Activated B cell treated with CpG ODN at 0.5 μM for 24 hours (primary cell): ENCODE measurements around the gene TEP1. TPM values are rescaled to one million over a fixed set of nuclear protein-coding genes. Genes with fewer than 3 reads are reported as not detected.

Experiments
- ATAC-seq: fragments of 200-7000 bp; cut with Tn5 transposase; one replicate; pipeline ENCODE4 v1.10.0; 2021; ENCODE audit warnings: low read depth, mild to moderate bottlenecking, moderate library complexity
- CTCF ChIA-PET: fragments of 350-600 bp; sonication (Branson Sonifier 250); formaldehyde crosslinking; loops from one replicate; lab custom pipeline; 2021; ENCODE audit warnings: antibody characterized with exemption; lab: Charles Lee
- POLR2A ChIA-PET: fragments of 350-600 bp; sonication (Branson Sonifier 250); formaldehyde crosslinking; loops from one replicate; lab custom pipeline; 2021; ENCODE audit warnings: antibody characterized with exemption; lab: Charles Lee
- DNase-seq: peaks from one replicate; pipeline ENCODE4 v3.0.0; 2022
- H3K27ac Mint-ChIP-seq: one replicate; pipeline ENCODE4 v1.8.0; 2020; ENCODE audit warnings: mixed read lengths
- H3K27me3 Mint-ChIP-seq: one replicate; pipeline ENCODE4 v1.8.0; 2021; ENCODE audit warnings: mixed read lengths
- H3K36me3 Mint-ChIP-seq: one replicate; pipeline ENCODE4 v1.8.0; 2021; ENCODE audit warnings: low read depth, mixed read lengths
- H3K4me1 Mint-ChIP-seq: one replicate; pipeline ENCODE4 v1.8.0; 2021; ENCODE audit warnings: mixed read lengths
- H3K4me3 Mint-ChIP-seq: one replicate; pipeline ENCODE4 v1.8.0; 2020; ENCODE audit warnings: mild to moderate bottlenecking, mixed read lengths
- H3K9me3 Mint-ChIP-seq: one replicate; pipeline ENCODE4 v1.8.0; 2020; ENCODE audit warnings: mixed read lengths
- CTCF ChIP-seq: fragments of 200-600 bp; IDR thresholded peaks from one replicate; pipeline ENCODE4 v1.8.0; 2022; ENCODE audit warnings: antibody characterized with exemption, mild to moderate bottlenecking
- intact Hi-C: fragments of 100-400 bp; cut with micrococcal nuclease; formaldehyde crosslinking; loops from one replicate; pipeline ENCODE4 v1.15.1; 2024
- total RNA-seq: library from RNA; stranded (reverse); gene quantifications from 2 replicates; pipeline ENCODE4 v1.2.3, GENCODE V29; 2022

TEP1 gene
- total RNA-seq, 1 donor from 2014 or later = 120 TPM

- no peak for DNase-seq
- no peak for ATAC-seq
- Mint-ChIP-seq H3K27ac (peak overlapping the region; percentile 64), H3K9me3 (no peaks in the 10 kb centered on the region), H3K4me3 (no peak overlapping the region), H3K27me3 (no peaks in the 10 kb centered on the region), H3K36me3 (no peaks in the 10 kb centered on the region), H3K4me1 (peaks cover 44% of the 10 kb centered on the region)
- no peak for TF ChIP-seq CTCF
- intact Hi-C loops = no loop called here
- POLR2A ChIA-PET = interaction anchor here (0.8 to 2.9 kb wide), 5 partner anchors 9 to 45 kb away, joined by 4 to 11 read pairs (median 6); partner anchors contain the start of genes APEX1, OSGEP, PIP4P1 and TEP1
- CTCF ChIA-PET = interaction anchor here (3.3 kb wide), 1 partner anchor 10 kb away, joined by 27 read pairs; no protein-coding TSS in a partner anchor
Observed at GRCh38 chr14:20424851-20425250, 11.6 kb upstream of the TEP1 start.

- intact Hi-C loops = no loop called here
- Mint-ChIP-seq H3K9me3 (no peaks in the 10 kb centered on the region), H3K36me3 (no peaks in the 10 kb centered on the region), H3K4me1 (peaks cover 28% of the 10 kb centered on the region), H3K27ac (no peak overlapping the region), H3K27me3 (no peaks in the 10 kb centered on the region), H3K4me3 (no peak overlapping the region)
- no peak for TF ChIP-seq CTCF
- ATAC-seq (no peak), DNase-seq (no peak)
- ChIA-PET POLR2A (interaction anchor here (0.6 to 1.3 kb wide), 3 partner anchors 10 to 39 kb away, joined by 3 to 4 read pairs (median 4); partner anchors contain the start of genes PIP4P1 and TEP1), CTCF (interaction anchor here (0.7 to 1.1 kb wide), 2 partner anchors 8 to 10 kb away, joined by 3 read pairs; partner anchors contain the start of gene TEP1)
Observed at GRCh38 chr14:20422886-20423285, 9.6 kb upstream of the TEP1 start.

- no peaks in the 10 kb centered on the region for H3K36me3 Mint-ChIP-seq
Observed at GRCh38 chr14:20421267-20421666, 8.0 kb upstream of the TEP1 start.

GRCh38 chr14:20419419-20419818 lies 6.1 kb upstream of the TEP1 start:
- H3K36me3 Mint-ChIP-seq = no peaks in the 10 kb centered on the region
- no peaks in the 10 kb centered on the region for H3K27me3 Mint-ChIP-seq
- DNase-seq (no peak), ATAC-seq (no peak)
- TF ChIP-seq CTCF = no peak
- ChIA-PET POLR2A (no interaction called here), CTCF (no interaction called here)
- no peaks in the 10 kb centered on the region for H3K9me3 Mint-ChIP-seq
- intact Hi-C loops = no loop called here
- H3K27ac Mint-ChIP-seq = peak overlapping the region; percentile 18
- no peak overlapping the region for H3K4me3 Mint-ChIP-seq
- H3K4me1 Mint-ChIP-seq = peaks cover 19% of the 10 kb centered on the region

More at GRCh38 chr14:20421267-20421666, 8.0 kb upstream of the TEP1 start:
- ChIA-PET POLR2A (interaction anchor here (0.7 to 1.5 kb wide), 2 partner anchors 15 to 43 kb away, joined by 3 read pairs; no protein-coding TSS in a partner anchor), CTCF (no interaction called here)
- Mint-ChIP-seq H3K27ac (no peak overlapping the region), H3K27me3 (no peaks in the 10 kb centered on the region), H3K9me3 (no peaks in the 10 kb centered on the region), H3K4me3 (no peak overlapping the region), H3K4me1 (peaks cover 19% of the 10 kb centered on the region)
- intact Hi-C loops = no loop called here
- TF ChIP-seq CTCF = no peak
- ATAC-seq (no peak), DNase-seq (no peak)

GRCh38 chr14:20418501-20418909 lies 5.2 kb upstream of the TEP1 start:
- H3K9me3 Mint-ChIP-seq = no peaks in the 10 kb centered on the region
- ATAC-seq = no peak
- H3K36me3 Mint-ChIP-seq = peaks cover 2% of the 10 kb centered on the region
- ChIA-PET POLR2A (no interaction called here), CTCF (interaction anchor here (1.8 kb wide), 1 partner anchor 37 kb away, joined by 5 read pairs; the partner anchor contains the start of genes APEX1 and OSGEP)
- peaks cover 28% of the 10 kb centered on the region for H3K4me1 Mint-ChIP-seq
- no peak overlapping the region for H3K27ac Mint-ChIP-seq
- DNase-seq = no peak
- no peaks in the 10 kb centered on the region for H3K27me3 Mint-ChIP-seq
- TF ChIP-seq CTCF = no peak
- H3K4me3 Mint-ChIP-seq = no peak overlapping the region
- intact Hi-C loops = no loop called here
